ENCODE measurements around the gene FGD3.
"Not testable (repeated sequence)": the region's sequence is repeated elsewhere in the genome, so short reads cannot be mapped to it uniquely, and the experiment has no call there.

FGD3 gene

DNA sequence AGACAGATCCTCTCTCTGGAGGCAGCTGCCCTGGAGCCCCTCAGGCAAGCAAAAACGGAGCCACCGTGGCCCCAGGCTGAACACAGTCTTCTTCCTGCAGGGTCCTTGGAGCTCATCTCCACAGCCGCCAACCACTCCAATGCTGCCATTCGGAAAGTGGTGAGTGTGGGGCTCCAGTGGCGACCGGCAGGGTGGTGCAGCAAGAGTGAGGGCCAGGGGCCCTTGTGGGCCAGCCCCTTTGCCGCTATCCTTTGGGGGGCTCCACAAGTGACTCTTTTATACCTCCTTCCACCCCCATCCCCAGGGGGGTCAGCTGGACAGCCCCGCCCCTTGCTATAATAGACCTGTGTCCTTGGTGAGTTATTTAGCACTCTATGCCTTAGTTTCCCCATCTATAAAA lies 63.8 kb downstream of the FGD3 start:
- DNase-seq = no peak

DNA sequence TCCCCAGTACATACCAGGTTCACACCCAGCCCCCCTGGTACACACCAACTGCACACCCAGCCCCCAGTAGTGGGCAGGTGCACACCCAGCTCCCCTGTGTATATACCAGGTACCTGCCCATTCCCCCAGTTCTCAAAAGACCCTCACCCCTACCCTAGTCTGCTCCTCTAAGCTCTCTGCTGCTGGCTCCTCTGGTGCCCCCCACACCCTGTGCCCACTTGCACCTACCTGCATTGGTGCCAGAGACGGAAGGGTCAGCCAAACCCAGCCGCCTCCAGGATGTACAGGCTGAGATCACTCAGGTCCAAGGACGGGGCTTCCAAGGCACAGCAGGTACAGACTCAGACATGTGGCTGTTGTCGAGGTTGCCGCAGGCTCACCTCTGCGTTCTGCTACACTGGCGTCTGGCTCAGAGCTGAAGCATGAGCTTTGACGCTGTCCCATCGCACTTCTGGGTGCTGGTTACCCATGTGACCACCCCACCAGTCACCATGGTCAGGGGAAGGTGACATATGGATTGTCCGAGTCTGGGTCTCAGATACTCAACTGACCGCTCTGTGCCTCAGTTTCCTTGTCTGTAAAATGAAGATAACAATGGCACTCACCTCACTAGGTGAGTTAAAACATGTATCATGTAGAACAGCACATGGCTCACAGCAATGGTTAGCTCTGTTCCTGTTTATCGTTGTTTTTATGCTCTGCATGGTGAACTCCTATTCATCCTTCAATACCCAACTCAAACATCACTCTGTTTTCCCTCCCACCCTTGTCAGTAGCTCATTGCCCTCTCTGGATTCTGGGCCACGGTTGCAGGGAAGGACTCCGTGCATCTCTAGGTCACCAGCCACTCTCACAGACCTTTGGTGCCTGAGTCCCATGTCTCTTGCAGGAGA lies 65.9 kb downstream of the FGD3 start:
- no peak for DNase-seq

DNA sequence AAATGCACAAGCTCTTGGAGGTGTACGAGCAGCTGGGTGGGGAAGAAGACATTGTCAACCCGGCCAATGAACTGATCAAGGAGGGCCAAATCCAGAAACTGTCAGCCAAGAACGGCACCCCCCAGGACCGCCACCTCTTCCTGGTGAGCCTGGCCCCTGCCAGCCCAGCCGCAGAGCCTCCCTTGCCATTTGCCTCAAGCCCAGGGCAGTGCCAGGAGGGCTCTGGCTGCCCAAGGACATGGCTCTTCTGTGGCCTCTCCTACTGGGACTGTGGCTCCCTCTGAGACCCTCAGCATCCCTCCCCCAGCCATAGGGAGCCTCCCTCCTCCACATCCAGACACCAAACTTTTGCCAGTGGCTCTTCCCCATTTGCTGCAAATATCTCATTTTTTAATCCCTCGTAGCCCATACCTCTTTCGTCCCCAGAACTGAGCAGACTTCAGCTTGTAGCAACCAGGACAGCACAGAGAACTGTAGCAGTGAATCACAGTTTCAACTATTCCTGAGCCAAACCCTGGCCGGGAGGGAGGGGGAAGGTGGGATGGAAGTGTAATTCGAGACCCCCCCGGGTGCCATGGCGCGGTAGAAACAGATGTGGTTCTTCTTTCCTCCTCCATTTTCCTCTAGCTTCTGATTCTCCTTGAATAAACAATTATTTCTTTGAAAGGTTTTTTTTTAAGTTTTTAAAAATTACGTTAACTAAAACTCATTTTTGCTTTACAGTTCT lies 66.7 kb downstream of the FGD3 start:
- DNase-seq = peak; percentile 42

- not testable (repeated sequence) for DNase-seq
Observed at GRCh38 chr9:93015190-93015589, 67.9 kb downstream of the FGD3 start.

DNA sequence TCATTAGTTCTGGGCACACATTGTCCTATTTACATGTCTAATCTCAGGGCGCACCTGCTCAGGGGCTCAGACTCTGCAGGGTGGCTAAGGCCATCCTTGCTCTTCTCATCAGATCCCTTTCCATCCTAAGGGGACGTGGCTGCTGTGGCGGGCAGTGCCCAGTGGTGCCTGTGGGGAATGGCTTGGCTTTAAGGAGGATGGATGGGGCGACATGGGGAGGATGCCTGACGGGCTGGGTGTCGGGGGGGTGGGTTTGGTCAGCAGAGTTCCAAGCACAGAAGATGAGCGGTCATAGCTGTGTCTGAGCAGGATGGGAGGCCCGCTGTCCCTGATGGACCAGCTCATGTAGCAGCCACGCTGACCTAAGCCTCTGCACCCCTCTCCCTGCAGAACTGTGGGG lies 70.3 kb downstream of the FGD3 start:
- peak; percentile 31 for DNase-seq

GRCh38 chr9:93020151-93020550 lies 72.8 kb downstream of the FGD3 start:
- DNase-seq = peak; percentile 13

GRCh38 chr9:93020771-93021670 lies 73.7 kb downstream of the FGD3 start:
- DNase-seq = peak; percentile 45

GRCh38 chr9:93022066-93022465 lies 74.7 kb downstream of the FGD3 start:
- DNase-seq = peak; percentile 28

- peak; percentile 19 for DNase-seq
Observed at GRCh38 chr9:93022721-93023520, 75.6 kb downstream of the FGD3 start.

GRCh38 chr9:93023521-93023815 lies 76.1 kb downstream of the FGD3 start:
- DNase-seq = no peak

- peak; percentile 24 for DNase-seq
Observed at GRCh38 chr9:93024646-93024910, 77.3 kb downstream of the FGD3 start.

DNA sequence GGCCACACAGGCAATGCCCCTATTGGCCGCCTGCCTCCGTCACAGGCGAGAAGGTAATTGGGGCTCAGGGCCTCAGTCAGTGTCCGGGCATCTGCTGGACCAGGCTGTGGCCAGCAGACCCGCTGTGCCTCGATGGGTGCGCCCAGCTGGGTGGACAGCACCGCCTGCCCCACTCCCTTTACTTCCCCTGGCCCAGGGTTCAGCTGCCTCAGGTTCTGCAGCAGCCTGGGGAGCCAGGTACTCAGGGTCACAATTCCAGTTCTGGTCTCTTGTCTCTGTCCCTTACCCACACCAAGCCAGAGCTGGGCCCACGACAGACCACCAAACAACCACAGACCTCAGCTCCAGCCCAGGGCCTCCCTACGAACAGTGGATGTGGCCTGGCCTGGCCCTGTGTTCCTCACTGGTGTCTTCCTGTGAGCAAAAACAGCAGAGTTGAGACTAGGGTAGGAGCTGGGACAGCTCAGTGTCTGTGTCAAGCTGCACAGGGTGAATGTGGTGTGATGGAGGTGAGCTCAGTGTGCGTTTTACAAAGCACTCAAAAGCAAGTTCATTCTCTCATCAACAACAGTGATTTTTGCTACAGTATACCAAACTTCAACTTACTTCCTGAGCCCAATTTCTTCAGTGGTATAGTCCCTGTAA lies 77.8 kb downstream of the FGD3 start:
- no peak for DNase-seq

DNA sequence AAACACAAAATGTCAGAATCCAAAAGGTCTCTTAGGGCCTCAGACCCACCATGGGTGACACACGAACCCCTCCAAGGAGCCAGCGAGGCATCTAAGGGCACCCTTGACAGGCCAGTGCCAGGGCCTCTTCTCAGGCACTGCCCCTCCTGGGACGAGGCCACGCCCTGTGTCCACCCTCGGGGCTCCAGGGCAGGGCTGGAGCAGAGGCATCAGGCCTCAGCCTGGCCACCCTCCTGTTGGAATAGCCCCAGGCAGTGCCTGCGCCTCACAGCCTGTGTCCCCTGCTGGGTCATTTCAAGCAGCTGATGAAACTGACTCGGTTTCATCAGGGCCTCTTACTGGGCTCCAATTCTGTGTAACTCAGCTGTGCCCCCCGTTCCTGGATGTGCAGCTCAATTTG lies 78.4 kb downstream of the FGD3 start:
- no peak for DNase-seq

- DNase-seq = no peak
Observed at GRCh38 chr9:93026640-93027039, 79.3 kb downstream of the FGD3 start.

DNA sequence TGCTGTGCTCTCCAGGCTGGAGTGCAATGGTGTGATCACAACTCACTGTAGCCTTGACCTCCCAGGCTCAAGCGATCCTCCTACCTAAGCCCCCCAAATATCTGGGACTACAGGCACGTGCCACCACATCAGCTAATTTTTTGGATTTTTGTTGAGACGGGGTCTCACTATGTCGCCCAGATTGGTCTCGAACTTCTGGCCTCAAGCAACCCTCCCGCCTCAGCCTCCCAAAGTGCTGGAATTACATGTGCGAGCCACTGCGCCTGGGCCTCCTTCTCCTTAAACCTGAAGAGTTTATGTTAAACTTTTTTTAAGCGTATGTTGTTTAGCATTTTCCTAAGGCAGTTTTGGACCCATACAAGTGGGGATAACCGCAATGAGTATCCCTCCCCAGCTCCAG lies 80.4 kb downstream of the FGD3 start:
- no peak for DNase-seq

GRCh38 chr9:93028448-93029006 lies 81.2 kb downstream of the FGD3 start:
- DNase-seq = no peak

GRCh38 chr9:93030642-93031628 lies 83.6 kb downstream of the FGD3 start:
- no peak for DNase-seq

- DNase-seq = no peak
Observed at GRCh38 chr9:93031629-93032430, 84.5 kb downstream of the FGD3 start.

DNA sequence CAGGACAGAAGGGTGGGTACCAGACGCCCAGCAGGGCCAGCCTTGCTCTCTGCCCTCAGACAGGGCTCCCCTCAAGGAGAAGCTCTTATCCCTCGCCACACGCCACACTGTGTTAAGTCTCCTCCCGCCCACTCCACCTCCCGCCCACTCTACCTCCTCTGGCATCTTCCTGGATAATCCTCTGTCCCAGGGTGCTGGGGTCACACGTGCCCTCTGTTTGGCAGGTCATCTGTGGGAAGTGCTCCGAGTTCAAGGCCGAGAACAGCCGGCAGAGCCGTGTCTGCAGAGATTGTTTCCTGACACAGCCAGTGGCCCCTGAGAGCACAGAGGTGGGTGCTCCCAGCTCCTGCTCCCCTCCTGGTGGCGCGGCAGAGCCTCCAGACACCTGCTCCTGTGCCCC lies 85.2 kb downstream of the FGD3 start:
- no peak for DNase-seq

GRCh38 chr9:93033531-93033930 lies 86.2 kb downstream of the FGD3 start:
- no peak for DNase-seq

All from right forelimb (tissue), 1 donor.